ENCODE data around the gene CDC7.
A peak's percentile ranks its signal among the peaks of the same experiment; 100 is the strongest.
"Not testable (repeated sequence)": the region's sequence is repeated elsewhere in the genome, so short reads cannot be mapped to it uniquely, and the experiment has no call there.

CDC7 gene

DNA sequence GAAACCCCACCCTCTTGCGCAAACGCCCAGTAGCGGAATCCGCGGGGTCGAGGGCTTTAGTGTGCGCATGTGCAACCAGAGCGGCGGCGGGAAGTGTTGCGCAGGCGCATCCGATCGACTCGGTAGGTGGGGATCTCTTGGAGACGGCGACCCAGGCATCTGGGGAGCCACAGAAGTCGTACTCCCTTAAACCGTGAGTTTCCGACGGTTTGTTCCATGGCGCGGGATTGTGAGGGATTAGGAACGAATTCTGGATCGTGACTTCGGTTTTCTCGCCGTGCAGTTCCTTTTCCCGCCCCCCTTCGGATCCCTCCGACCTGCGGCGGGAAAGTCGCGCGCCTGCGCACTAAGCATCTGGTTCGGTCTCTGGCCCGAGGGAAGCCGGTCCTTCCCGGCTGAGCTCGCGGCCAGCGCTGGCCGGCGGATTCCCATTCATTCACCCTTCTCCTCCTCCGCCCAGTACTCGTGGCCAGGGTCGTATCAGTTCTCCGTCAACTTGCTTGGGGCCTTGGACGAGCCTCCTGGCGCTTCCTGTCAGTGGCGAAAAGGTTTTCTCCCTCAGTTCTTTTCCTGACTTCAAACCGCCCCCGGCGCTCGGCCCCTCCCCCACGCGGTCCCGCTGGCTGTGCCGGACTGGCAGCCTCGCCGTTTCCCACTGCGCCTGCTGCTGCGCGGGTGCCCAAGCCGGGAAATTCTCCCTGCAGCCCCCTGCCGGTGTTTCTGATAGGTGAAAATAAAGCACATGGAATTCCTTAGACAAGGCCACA, at the start of gene CDC7:
CDC7 (plus strand) TSS at position 96 of the 767 bp plus-strand sequence. CDS start 866 bp downstream, outside the sequence.
- DNase-seq (ENCODE audit: low spot score): peak; percentile 88

- no peak for DNase-seq (ENCODE audit: low spot score)
Observed at GRCh38 chr1:91454136-91454535, 46.5 kb upstream of the CDC7 start.

GRCh38 chr1:91455334-91455733, 45.3 kb upstream of the CDC7 start:
- DNase-seq (ENCODE audit: low spot score): no peak

- no peak for DNase-seq (ENCODE audit: low spot score)
Observed at GRCh38 chr1:91455896-91456295, 44.8 kb upstream of the CDC7 start.

DNA sequence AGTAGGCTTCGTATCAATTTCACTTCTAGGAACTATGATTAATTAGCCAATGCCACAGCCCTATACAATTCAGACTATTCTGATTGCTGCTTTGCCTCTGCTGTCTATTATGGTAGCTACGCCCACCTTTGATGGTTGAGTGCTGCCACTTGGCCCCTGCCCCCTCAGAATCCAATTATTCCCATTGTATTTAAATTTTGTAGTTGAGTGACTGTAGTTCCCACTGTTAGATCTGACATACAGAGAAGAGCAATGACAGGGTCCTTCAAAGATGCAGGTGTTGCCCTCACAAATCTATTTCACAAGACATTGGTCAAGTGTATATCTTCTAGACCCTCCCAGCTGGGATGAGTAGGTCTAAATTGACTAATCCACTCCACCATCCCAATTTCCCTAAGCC, 35.3 kb upstream of the CDC7 start:
- DNase-seq (ENCODE audit: low spot score): not testable (repeated sequence)

DNA sequence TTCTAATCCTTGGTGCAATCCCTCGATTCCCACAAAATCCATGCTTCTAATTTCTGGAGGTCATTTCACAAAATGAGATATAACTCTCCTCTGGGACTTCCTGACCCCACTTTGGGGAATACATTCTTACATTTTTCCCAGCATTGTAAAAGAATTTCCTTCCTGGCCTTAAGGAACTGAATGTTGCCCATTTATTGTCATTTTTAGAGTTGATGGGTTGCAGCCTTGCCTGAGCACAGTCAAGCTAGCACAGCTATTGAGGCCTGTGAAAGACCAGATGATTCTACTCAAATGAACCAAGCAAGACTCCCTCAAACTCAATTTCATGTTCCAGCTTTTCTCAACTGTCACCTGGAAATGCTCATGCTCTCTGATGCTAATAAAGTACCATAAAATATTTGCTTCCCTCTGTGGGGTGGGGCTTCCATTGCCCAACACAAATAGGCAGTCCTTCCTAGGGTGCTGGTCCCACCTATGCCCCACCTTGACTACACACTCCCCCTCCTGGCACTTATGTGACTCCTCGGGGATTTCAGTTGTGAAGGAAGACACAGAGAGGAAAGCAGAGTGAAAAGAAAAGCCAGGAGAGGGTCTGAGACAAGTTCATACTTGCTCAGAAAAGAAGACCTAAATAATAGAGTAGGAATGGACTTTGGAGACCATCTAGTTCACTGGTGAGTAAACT, 24.0 kb upstream of the CDC7 start:
- no peak for DNase-seq (ENCODE audit: low spot score)

DNA sequence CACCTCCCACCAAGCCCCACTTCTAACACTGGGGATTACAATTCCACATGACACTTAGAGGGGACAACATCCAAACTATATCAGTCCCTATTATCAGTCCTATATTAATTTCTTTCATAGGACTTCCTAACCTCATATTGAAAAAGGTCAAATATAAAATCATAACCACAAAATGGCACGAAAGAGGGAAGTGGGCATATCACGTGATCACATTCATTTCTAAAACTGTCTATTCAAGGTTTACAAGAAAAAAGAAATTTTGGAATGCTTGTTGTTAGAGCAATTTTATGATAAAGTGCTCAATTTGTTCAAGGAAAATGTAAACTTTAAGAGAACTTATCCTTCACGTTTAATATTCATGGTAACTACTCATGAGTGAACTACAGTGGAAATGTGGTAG, 13.2 kb upstream of the CDC7 start:
- DNase-seq (ENCODE audit: low spot score): no peak

GRCh38 chr1:91490501-91490900, 10.2 kb upstream of the CDC7 start:
- no peak for DNase-seq (ENCODE audit: low spot score)

GRCh38 chr1:91498035-91498434, 2.6 kb upstream of the CDC7 start:
- no peak for DNase-seq (ENCODE audit: low spot score)

GRCh38 chr1:91498498-91499245, 2.0 kb upstream of the CDC7 start:
- DNase-seq (ENCODE audit: low spot score): no peak

GRCh38 chr1:91499346-91499745, 1.3 kb upstream of the CDC7 start:
- DNase-seq (ENCODE audit: low spot score): no peak

GRCh38 chr1:91499904-91500755, 521 bp upstream of the CDC7 start:
- peak; percentile 18 for DNase-seq (ENCODE audit: low spot score)

GRCh38 chr1:91501523-91501851, 836 bp downstream of the CDC7 start:
- DNase-seq (ENCODE audit: low spot score): no peak

DNA sequence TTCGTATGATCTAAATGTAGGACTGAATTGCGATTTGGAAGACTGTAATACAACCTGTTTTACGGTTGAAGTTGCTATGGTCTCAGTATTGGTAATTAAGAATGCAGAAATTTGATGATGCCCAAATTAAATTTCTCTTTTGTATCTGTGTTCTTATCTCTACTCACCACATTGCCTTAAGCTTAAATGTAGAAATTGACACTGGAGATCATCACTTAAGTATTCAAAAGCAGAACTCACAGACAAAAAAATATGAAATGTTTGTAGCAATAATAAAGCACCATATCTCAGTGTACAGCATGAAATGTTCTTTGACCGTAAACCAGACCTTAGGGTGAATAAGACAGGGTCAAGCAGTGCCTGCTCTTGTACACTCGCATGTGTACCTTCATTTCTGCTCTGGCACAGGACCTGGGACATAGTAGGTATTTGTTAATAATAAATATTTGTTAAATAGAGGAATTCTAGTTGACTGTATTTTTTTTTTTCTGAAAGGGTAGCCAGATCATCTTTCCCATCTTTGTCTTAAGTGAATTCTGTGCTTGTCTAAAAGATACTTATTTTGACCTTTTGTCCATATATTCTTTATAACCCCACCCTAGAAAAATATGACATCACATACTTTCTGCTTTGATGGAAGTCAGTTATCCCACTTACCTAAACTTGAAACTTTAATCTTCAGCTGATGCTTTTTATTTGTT, 1.5 kb downstream of the CDC7 start:
- DNase-seq (ENCODE audit: low spot score): no peak

GRCh38 chr1:91502672-91503184, 2.1 kb downstream of the CDC7 start:
- DNase-seq (ENCODE audit: low spot score): no peak

DNA sequence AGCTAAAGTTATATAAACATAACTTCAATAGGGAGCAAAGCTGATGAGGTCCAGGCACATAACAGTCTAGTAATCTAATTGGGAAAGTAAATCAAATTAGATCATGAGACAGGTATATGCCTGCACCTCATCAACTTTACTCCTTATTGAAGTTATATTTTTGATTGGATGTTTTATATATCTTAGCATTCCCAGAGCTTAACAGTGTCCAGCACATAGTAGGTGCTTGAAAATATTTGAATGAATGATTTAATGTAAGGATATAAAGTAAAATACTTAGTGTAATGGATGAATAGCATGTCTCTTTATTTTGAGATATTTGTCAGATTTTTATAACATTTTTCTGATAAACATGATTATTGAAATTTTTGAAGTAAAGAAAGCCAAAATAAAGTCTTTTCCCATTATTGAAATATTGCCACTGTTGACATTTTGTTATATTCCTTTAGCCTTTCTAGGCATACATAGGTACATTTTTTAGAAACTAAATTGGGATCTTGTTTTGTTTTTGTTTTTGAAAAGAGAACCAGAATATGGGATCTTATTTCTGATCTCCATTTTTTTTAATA, 2.8 kb downstream of the CDC7 start:
- DNase-seq (ENCODE audit: low spot score): no peak

DNA sequence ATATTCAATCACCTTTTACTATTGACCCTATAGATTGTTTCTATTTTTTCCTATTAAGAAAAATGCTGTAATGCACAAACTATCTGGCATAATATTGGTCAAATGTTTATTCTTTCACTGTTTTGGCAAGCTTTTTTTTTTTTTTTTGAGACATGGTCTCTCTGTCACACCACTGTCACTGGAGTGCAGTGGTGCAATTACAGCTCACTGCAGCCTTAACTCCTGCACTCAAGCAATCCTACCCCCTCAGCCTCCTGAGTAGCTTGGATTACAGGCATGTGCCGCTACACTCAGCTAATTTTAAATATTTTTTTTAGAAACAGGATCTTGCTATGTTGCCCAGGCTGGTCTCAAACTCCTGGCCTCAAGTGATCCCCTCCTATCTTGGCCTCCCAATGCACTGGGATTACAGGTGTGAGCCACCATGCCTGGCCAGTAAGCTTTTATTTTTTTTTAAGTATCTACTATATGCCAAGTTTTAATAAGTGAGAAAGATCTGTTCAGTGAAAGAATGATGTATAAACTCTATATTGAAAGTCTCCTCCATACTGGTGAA, 3.4 kb downstream of the CDC7 start:
- no peak for DNase-seq (ENCODE audit: low spot score)

GRCh38 chr1:91505086-91505485, 4.4 kb downstream of the CDC7 start:
- DNase-seq (ENCODE audit: low spot score): no peak

GRCh38 chr1:91506071-91506470, 5.4 kb downstream of the CDC7 start:
- DNase-seq (ENCODE audit: low spot score): no peak

DNA sequence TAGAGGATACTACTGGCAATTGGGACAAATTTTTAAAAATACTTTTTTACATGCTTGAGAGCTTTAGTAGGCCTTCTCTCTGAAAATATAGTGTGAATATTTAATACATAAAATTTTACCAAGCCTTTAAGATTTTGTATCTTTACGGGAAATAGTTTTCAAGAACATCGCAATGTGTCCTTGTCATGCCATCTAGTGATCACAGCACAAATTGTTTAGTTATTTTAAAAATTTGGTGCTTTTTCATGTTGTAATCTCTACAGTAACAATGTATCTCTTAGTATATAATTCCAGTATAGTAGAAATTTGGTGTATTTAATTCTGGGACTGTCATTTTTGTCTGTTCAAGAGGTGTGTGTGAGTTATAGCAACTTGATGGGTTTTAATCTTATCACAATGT, 6.7 kb downstream of the CDC7 start:
- DNase-seq (ENCODE audit: low spot score): no peak

GRCh38 chr1:91510754-91511153, 10.1 kb downstream of the CDC7 start:
- DNase-seq (ENCODE audit: low spot score): no peak

All from pons (tissue), 1 donor.